Dermis microvascular lymphatic vessel endothelial cell (primary cell): Measurements from ENCODE around the gene PLPPR1. TPM values are rescaled to one million over a fixed set of nuclear protein-coding genes. Genes with fewer than 3 reads are reported as not detected.

ENCODE experiments used
- DNase-seq, 2 donors: peaks; one replicate each; pipeline versions ENCODE4 v3.0.0 to v3.0.0-alpha.2; 2010; ENCODE audit warnings: low read depth in 2 of 2
- total RNA-seq: library from RNA; depleted of rRNA; stranded (reverse); fragments of >200 nt; gene quantifications from 2 replicates; pipeline ENCODE4 v1.2.1, GENCODE V29; 2014

PLPPR1 gene
- total RNA-seq, 1 donor from 2014 or later: not detected

DNA sequence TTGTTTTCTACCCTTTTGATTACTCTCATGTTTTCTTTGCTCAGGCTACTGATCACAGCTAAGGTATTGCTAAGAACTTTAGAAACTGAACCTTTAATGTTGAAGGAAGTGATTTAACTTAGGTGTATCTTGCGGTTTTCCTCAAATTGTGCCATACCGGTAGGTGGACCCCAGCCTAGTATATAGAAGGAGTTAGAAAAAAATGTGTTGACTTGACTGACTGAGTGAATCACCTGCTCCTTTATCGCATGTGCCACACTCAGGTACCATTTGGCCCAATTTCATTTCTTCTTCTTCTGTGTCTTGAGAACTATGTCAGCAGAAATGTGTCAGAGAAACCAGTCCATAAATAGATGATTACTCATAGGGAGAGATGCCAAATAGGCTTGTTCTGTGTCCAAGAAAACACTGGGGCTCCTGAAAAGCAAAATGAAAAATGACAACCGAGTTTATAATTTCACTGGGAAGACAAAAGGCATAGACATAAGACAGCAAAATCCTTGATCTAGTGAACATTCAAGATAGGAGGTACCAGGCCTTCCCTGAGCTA lies 19.4 kb downstream of the PLPPR1 start:
- DNase-seq: no peak

DNA sequence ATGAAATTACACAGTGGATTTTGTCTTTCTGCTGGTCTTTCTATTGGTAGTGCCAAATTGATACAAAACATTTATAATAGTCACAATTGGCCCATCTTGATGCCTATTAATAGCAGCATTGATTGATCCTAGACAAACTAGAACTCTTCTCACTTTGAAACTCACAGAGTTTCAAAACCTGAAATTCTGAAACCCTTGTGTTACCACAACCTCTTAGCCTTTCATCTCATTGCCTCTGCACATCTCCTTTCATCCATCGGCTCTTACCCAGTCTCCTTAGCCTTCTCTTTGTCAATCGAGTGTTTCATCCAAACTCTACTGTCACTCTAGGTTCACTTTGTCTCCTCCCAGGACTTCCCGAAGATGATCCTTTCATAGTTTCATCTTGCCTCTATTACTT lies 22.1 kb downstream of the PLPPR1 start:
- DNase-seq: no peak

DNA sequence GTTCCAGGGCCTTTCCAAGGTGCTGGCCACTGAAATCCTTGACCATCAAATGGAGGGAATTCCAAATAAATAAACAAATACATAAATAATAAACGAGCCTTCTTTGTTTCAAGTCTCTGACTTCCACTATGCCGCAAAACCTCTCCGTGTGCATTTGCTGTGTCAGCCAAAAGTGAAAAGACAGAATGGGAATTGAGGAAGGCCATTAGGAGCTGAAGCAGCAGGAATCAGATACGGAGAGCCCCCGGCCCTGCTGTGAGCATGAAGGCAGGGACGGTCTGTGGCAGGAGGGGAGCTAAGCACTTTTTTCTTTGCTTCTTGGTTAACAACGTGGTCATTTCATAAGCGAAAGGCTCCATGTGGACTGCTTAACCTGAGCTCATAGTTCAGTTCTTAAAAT lies 26.1 kb downstream of the PLPPR1 start:
- no peak for DNase-seq

GRCh38 chr9:101055516-101055915 lies 27.0 kb downstream of the PLPPR1 start:
- DNase-seq: no peak

- no peak for DNase-seq
Observed at GRCh38 chr9:101062686-101063085, 34.2 kb downstream of the PLPPR1 start.

- DNase-seq: no peak
Observed at GRCh38 chr9:101063192-101063591, 34.7 kb downstream of the PLPPR1 start.

GRCh38 chr9:101064206-101064605 lies 35.7 kb downstream of the PLPPR1 start:
- DNase-seq: no peak

- no peak for DNase-seq
Observed at GRCh38 chr9:101065930-101066329, 37.4 kb downstream of the PLPPR1 start.

DNA sequence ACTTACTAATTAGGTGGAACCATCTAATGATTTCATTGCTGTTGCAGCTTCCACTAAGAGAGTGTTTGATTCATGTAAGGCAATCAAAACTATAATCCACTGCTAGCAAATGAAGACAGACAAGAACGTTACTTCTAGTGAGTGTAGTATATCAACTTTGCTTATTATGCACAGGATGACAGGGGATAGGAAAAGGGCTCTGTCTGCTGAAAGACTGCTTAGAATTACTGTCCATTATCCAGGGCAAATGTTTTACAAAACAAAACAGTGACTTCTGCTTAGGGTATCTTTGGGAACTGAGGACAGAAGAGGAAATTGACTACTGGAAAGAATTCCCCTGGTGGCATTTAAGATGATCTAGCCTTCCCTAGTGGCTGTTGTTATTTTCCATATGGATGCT lies 40.2 kb downstream of the PLPPR1 start:
- no peak for DNase-seq

GRCh38 chr9:101072259-101072658 lies 43.7 kb downstream of the PLPPR1 start:
- no peak for DNase-seq

DNA sequence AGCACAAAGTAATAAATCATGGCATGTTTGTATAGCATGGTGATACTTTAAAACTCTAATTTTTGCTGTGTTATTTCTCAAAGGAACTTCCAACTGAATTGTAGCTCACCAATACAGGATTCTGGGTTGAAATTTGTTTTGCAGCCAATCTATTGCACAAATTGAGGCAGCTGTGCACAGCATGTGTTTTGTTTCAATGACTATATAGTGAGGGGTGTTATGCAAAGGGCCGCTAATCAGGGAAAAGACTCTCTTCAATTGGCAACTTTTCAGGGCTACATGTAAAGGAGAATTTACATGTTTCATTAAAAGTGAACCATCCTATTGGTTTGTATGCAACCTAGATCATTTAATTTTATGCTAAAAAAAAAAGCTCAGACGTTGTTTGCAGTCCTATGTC lies 44.6 kb downstream of the PLPPR1 start:
- no peak for DNase-seq

DNA sequence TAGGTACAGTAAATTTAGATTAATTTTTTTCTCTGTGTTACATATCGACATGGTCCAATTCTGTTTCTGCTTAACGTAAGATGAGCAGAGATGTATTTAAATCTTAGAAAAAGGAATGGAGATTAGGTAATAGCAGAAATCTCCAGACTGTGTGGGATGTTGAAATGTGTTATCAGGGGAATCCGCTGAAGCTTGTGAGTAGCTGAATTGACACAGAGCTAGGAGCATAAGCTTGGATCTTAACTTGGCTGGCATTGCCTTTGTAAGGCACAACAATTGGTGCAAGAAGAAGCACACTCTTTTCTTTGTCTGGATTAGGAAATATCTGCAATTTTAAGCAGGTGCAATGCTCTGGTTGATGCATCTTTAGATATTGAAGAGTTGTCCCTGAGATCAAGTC lies 53.1 kb downstream of the PLPPR1 start:
- DNase-seq: no peak

GRCh38 chr9:101083448-101084202 lies 55.1 kb downstream of the PLPPR1 start:
- DNase-seq: no peak

DNA sequence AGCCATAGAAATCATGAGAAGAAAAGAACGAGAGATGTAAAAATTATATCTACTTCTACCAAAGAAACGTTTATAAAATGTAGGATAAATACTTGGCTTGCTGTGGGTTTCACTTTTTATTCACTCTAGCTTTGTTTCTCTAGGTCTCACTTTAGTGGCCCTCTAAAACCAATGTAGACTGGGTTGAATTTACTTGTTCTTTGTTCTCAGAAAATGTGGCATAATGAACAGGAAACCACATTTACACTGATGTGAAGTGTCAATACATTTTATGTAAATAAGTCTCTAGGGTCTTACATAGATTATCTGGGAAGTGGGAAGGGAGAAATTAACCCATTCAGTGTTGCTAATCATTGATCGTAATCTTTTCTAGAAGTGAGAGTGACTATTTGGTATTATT lies 58.9 kb downstream of the PLPPR1 start:
- no peak for DNase-seq

DNA sequence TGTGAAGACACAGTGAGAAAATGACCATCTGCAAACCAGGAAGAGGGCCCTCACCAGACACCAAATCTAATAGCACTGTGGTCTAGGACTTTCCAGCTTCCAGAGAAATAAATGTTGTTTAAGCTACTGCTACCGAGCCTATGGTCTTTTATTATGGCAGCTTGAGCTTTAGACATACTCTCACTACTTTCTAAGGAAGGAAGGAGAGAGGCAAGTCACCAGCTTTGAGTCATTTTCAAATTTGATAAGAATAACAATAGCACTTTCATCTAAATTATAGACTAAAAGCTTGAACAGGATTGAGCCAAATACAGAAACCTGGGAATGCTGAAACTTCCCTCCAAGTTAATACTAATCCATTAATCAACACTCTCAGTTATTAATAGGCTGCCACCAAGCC lies 64.4 kb downstream of the PLPPR1 start:
- no peak for DNase-seq

DNA sequence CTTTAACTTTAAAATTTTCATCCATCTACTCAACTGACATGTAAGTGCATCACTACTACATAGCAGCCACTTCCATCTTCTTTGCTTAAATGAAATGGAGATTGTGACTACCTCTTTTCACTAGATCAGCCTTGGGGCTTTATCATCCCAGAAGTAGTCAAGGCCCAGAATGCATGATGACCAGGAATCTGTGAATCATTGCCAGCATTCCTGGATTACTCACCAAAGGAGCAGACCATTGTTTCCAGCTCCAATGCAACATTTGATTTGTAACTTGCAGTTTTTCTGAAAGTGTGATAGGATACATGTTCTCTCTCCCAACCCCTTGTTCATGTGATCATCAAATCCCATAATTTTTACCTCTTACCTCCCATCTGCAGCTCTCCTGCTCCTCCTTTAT lies 65.1 kb downstream of the PLPPR1 start:
- DNase-seq: peak in 1 of 2 donors; percentile 38

DNA sequence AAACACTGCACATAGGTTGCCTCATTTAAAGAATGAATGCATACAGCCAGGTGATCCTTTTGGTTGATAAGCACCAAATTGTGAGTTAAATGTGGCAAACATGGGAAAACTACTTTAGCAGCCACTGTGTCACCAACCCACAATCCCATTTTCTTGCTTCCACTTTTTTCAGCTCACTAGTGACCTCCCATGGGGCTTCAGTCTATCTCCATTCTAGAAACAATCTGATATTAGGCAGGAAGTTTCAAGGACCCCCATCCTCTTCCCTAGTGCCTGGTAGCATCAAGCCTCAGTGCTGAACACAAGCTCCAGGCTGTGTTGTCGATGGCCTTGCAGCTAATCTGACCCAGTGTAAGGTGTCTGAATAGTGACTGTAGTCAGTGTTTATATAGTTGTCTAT lies 66.2 kb downstream of the PLPPR1 start:
- DNase-seq: no peak

DNA sequence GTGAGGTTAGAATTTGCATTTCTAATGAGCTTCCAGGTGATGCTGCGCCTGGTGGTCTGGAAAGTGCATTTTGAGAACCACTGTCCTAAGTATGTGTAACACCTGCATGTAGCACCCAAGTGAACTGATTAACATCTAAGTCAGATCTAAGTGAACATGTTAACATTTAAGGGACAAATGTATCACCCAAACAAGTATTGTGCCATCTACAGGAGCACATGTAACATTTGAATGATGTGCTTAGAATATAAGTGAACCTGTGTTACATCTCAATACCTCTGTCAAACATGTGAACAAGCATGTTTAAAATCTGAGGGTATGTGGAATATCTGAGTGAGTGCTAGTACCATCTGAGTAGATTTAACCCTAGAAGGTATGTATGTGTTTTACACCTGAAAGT lies 68.7 kb downstream of the PLPPR1 start:
- DNase-seq: no peak

DNA sequence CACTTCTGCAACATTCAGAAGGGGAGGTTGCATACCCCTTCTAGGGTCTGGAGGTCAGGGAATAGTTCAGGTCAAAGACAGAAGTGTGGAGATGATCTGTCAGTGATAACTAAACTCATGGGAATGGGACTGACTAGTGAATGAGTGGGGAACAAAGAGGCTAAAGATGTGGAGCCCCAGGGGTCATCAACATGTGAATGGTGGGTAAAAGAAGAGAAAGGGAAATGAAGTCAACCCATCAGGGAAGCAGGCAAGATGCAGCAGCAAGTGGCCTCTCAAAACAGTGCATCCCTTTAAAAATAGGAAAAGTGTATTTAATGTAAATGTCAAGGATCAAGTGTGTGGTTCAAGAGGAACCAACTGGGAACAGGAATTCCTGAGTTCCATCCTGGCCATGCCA lies 69.9 kb downstream of the PLPPR1 start:
- no peak for DNase-seq

DNA sequence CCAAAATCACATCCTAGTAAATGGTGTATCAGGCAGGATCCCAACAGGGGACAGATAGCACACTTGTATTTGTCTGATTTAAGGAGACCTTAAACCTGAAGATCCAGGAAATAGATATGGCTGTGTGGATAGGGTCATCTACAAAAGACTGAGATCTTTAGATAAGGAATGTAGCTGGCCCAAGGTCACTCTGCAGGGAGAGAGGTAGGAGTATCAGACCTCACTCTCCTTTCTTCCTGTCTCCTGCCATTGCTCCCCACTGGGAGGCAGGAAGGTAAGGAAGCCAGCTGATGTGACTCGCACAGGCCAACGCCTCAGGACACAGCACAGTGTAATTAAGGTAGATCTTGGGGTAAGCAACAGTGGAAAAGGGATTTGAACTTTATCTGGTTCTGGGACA lies 85.8 kb downstream of the PLPPR1 start:
- DNase-seq: no peak

- DNase-seq: no peak
Observed at GRCh38 chr9:101115102-101115501, 86.6 kb downstream of the PLPPR1 start.

- DNase-seq: peak; percentile 36 to 47
Observed at GRCh38 chr9:101117161-101117560, 88.6 kb downstream of the PLPPR1 start.

GRCh38 chr9:101119206-101119819 lies 90.8 kb downstream of the PLPPR1 start:
- DNase-seq: peak; percentile 31 to 49
